Activated CD4-positive, CD25-positive, alpha-beta regulatory T cell treated with anti-CD3 and anti-CD28 coated beads, Interleukin-2, amount 50 U/mL, for 72 hours (primary cell): ENCODE results near the gene PGBD5.

ENCODE experiments used
- DNase-seq: peaks from one replicate; pipeline ENCODE4 v3.0.0; 2021

PGBD5 gene

DNA sequence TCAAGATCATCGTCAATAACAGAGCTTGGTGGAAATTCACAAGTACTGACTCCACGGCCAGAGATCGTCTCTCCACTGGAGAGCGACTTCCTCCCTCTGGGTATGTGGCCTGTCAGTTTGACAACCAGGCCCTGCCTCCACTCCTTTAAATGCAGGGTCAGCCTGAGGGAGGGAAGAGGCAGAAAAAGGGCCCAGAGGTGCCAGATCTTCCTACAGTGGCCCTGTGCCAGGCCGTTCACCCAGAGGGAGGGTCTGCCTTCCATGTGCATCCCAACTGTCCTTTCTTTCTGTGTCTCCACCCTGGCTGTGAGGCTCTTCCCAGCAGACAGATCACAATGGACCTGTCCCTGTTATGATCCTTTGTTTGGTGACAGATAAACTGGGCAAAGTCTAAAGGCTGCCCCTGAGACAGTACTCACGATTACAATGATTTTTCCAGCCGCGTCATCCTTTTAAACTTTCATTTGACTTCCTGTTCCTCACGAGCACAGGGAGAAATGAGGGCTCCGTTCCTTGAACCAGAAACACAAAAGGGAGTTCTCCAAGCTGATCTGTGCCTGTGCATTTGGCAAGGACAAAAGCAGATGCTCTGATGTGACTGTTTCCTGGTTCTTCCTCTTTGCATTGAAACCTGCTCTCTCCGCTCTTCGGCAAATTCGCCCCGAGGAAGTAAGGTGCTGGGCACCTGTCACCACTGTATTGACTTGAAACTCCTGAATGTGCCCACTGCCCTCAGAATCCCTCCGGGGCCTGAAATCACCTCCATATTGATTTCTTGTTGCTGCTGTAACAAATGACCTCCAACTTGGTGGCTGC, 126.7 kb downstream of the PGBD5 start:
- DNase-seq: no peak

DNA sequence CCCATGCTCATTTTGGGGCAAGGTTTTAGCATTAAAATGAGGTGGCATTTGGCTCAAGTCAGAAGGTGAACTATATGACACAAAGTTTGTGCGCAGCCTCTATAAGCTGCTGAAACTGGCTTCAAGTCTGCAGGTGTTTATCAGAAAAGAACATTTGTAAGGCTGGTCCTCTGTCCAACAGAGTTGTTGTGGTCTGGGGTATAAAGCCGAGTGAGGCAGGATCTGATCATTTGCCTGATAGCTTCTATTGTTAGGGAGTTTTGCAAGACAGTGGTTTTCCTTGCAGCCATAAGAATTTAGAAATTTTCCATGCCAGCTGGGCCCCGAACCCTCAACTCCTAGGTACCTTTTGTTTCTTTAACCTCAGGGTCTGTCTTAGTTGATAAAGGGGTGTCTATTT, 130.8 kb downstream of the PGBD5 start:
- no peak for DNase-seq

DNA sequence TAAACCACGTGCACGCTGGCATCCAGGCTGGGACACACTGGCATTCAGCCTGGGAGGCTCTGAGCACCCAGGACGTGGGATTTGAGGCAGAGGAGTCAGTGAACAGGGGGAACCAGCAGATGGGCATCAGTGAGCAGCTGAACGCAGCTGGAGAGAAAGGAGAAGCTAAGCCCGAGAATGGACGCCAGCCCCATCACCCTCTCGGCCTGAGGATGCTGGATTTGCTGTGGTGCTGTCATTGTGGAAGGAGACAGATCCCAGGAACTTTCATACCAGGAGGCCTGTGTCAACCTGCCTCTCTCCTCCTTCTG, 132.8 kb downstream of the PGBD5 start:
- no peak for DNase-seq

DNA sequence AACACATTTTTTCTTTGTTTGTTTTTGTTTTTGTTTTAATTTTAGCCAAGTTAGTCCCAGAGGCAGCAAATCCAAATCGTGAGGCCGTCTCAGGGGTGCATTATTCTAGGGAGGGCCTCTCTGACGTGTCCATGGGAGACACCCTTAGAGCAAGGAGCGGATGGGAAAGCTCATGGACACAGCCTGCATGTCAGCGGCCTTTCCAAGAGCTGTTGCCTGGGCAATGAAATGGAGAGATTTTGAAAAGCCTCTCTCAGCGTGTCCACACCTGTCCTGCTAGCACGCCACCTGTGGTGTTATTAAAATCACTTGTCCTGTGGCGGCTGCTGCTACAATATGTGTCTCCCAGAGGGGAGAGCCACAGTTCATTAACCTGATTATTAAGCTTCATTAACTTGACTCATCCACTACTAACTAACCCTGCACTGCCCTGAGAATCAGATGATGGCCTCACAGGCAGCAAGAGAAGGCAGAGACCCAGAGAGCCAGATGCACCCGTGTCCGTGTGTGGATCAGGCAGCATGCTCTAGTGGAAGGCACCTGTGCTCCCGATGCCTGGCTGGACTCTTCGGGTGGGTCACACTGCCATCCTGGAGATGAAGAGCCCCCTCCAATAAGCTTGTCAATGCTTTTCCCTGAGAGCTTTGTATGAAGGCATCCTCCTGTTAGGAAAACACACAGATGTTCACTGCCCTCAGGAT, 133.3 kb downstream of the PGBD5 start:
- no peak for DNase-seq

GRCh38 chr1:230291731-230292620, 134.2 kb downstream of the PGBD5 start:
- no peak for DNase-seq

- no peak for DNase-seq
These were observed 136.8 kb downstream of the PGBD5 start for GRCh38 chr1:230289350-230289644.

DNA sequence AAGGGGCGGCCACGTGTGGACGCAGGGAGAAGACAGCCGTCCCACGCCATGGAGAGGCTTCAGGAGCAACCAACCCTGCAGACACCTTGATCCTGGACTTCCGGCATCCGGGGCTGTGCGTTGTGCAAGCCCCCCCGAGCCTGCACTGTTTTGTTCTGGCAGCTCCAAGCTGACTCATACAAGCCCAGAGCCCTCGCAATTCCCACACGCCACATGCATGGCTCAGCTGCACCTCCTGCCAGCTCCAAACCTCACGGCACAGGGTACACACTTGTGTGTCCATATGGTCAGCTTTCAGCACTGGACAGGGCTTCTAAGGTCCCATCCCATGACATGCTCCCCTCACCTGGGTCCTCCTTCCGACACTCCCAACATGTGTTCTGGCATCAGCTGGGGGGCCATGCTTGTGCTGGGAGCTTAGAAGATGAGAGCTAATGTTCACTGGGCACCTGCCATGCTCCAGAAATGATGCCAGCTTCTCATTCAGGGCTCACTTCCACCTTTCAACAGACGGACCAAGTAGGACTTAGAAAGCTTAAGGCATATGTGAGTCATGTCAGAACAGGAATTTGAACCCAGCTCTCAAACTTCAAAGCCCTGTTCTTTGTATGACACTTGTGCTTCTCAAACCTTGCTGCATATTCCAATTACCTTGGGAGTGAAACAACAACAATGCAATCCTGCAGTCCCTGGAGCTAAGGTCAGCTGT, 137.3 kb downstream of the PGBD5 start:
- DNase-seq: no peak

DNA sequence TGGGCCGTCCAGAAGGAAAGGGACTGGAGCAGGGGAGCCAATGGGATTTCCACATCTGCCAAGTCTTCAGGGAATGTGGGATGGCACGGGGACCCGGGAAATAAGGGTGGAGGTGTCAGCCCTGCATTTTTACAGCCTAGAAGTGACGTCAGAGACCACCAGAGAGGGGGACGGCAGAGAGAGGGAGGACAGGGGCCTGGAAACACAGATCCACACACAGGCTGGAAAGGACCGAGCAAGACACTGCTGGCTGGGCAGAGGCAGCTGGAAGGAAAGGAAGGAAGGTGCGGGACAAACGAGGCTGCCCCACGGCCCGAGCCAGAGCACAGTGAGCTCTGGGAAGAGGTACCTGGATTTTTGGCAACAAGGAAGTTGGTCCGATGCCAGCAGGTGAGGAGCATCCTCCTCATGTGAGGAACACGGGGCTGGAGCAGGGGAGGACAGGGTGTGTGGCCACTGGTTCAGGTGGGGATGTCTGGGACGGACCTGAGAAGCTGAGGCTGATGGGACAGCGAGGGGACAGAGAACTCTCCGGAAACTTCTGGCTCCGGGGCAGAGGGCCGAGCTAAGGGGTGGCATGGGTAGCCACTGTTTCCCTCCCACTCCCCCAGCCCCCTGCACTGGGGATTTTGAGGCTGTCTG, 138.3 kb downstream of the PGBD5 start:
- DNase-seq: no peak

DNA sequence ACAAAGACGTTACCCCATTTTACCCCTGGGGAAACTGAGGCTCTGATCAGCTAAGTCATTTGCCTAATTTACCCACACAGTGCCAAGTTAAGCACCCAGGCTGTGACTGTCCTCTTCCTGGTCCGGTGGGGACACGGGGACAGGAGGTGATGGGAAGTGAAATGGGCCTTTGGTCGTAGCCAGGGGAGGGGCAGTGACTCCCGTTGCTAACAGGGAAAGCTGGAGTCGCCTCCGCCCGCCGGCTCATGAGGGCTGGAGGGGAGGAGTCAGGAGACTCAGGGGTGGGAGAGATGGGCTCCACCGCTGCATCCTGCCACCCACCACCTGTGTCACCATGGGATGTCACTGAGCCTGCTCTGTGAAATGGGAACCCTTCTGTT, 139.3 kb downstream of the PGBD5 start:
- no peak for DNase-seq

DNA sequence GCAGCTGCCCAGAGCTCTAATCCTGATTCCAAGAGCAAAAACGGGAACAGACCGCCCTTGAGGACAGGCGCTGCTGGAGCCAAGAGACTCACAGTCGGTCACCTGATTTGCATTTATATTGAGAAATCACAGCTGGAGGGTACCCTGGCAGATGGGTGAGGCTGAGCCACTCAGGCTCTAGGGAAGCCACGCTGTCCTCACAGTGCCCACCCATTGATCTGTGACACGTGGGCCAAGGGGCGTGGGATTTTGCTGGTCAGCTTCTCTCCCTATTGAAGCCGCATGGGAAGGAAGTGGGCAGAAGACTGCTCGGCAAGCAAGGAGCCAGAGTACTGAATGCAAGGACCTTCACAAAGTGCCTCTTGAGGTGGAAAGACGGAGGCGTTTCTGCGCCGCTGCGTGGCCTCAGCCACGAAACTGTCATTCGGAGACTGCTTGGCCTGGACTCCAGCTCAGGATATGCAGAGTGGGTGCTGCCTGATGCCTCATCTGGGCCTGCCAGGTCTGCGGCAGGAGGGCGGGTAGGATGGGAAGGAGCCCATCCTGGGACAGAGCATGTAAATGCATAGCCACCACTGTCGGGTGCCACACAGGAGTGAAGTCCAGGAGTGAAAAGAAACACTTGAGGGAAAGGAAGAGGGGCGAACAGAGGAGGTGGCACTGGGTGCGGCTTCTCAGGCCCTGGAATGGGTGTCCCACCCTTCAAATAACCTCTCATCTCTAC, 139.8 kb downstream of the PGBD5 start:
- no peak for DNase-seq

- DNase-seq: no peak
These were observed 140.8 kb downstream of the PGBD5 start for GRCh38 chr1:230285351-230285750.

- no peak for DNase-seq
These were observed 141.2 kb downstream of the PGBD5 start for GRCh38 chr1:230284891-230285290.

GRCh38 chr1:230283678-230284077, 142.5 kb downstream of the PGBD5 start:
- DNase-seq: no peak

GRCh38 chr1:230282157-230282556, 144.0 kb downstream of the PGBD5 start:
- no peak for DNase-seq

GRCh38 chr1:230281556-230281955, 144.6 kb downstream of the PGBD5 start:
- no peak for DNase-seq

- no peak for DNase-seq
These were observed 145.2 kb downstream of the PGBD5 start for GRCh38 chr1:230280906-230281413.

- DNase-seq: no peak
These were observed 145.9 kb downstream of the PGBD5 start for GRCh38 chr1:230280054-230280795.

DNA sequence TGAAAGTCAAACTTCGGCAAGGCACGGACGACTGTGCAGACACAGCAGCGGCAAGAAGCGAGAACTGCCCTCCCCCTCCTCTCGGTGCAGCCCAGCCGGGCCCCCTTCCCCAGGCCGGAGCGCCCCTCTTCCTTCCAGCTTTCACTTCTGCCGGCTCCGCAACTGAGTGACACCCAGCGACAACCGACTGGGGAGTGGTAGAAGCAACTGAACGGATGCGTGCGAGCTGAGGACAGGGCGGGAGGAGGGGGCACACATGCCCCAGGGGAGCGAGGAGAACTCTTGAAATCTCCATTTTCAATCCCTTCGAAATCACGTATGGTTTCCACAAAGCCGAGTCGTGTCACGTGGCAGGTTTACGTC, 146.6 kb downstream of the PGBD5 start:
- DNase-seq: no peak

DNA sequence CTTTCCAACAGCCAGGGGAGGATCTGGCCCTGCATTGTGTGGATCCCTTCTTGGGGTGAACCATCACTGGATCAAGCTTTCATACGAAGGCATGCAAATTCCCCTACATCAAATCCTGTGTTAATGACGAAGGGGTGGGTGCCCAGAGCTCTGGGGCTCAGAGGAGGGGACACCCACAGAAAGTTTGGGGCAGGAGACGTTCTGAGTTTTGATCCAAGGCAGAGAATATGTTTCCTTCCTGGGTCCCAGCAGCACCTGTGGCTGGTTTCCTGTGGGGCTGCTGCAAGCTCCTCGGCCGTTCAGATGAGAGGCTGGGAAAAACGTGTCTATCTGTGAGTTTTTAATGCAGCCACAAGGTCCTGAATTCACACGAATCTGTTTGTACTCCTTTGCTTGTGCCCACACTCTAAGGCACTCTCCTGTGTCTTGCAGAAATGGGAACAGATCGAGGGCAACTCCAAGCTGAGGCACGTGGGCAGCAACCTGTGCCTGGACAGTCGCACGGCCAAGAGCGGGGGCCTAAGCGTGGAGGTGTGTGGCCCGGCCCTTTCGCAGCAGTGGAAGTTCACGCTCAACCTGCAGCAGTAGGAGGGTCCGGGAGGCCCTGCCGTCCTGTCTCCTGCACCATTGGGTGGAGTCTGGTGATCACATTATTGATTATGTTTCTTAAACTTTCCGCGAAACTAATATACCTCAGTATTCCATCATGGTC, 147.1 kb downstream of the PGBD5 start:
- DNase-seq: no peak

GRCh38 chr1:230278376-230278775, 147.8 kb downstream of the PGBD5 start:
- DNase-seq: no peak
